ENCODE results near the gene LGALS7B. TPM values are rescaled to one million over a fixed set of nuclear protein-coding genes. Genes with fewer than 3 reads are reported as not detected.

Gene LGALS7B
- total RNA-seq, 1 donor from 2014 or later = 139 TPM

Other genes starting within 250 kb of the LGALS7B start
- 0.96 TPM for gene MAP4K1, start 171.2 kb upstream of the LGALS7B start, total RNA-seq (ENCODE audit: insufficient read depth, low replicate concordance)
- gene EIF3K, start 170.0 kb upstream of the LGALS7B start, total RNA-seq (ENCODE audit: insufficient read depth, low replicate concordance) = 56.1 TPM
- 354 TPM for gene ACTN4, start 141.6 kb upstream of the LGALS7B start, total RNA-seq (ENCODE audit: insufficient read depth, low replicate concordance)
- gene CAPN12, start 44.7 kb upstream of the LGALS7B start, total RNA-seq (ENCODE audit: insufficient read depth, low replicate concordance) = not detected
- 4.3 TPM for gene LGALS7, start 15.7 kb upstream of the LGALS7B start, total RNA-seq (ENCODE audit: insufficient read depth, low replicate concordance)
- not detected for gene LGALS4, start 23.7 kb downstream of the LGALS7B start, total RNA-seq (ENCODE audit: insufficient read depth, low replicate concordance)
- gene ECH1, start 42.6 kb downstream of the LGALS7B start, total RNA-seq (ENCODE audit: insufficient read depth, low replicate concordance) = 16.1 TPM
- gene HNRNPL, start 60.8 kb downstream of the LGALS7B start, total RNA-seq (ENCODE audit: insufficient read depth, low replicate concordance) = 141 TPM
- 4.1 TPM for gene RINL, start 89.1 kb downstream of the LGALS7B start, total RNA-seq (ENCODE audit: insufficient read depth, low replicate concordance)
- gene SIRT2, start 110.4 kb downstream of the LGALS7B start, total RNA-seq (ENCODE audit: insufficient read depth, low replicate concordance) = 36.4 TPM
- 11.8 TPM for gene NFKBIB, start 110.8 kb downstream of the LGALS7B start, total RNA-seq (ENCODE audit: insufficient read depth, low replicate concordance)
- not detected for gene CCER2, start 123.0 kb downstream of the LGALS7B start, total RNA-seq (ENCODE audit: insufficient read depth, low replicate concordance)
- gene SARS2, start 141.6 kb downstream of the LGALS7B start, total RNA-seq (ENCODE audit: insufficient read depth, low replicate concordance) = 11.3 TPM
- gene MRPS12, start 141.7 kb downstream of the LGALS7B start, total RNA-seq (ENCODE audit: insufficient read depth, low replicate concordance) = 29.4 TPM
- gene FBXO17, start 186.5 kb downstream of the LGALS7B start, total RNA-seq (ENCODE audit: insufficient read depth, low replicate concordance) = 11.6 TPM
- 12.3 TPM for gene FBXO27, start 243.3 kb downstream of the LGALS7B start, total RNA-seq (ENCODE audit: insufficient read depth, low replicate concordance)

Measured in umbilical cord (tissue), 1 donor.